Fibroblast of the aortic adventitia (primary cell): ENCODE measurements around the gene SPR. TPM values are rescaled to one million over a fixed set of nuclear protein-coding genes. Genes with fewer than 3 reads are reported as not detected.

Source experiments
- DNase-seq: peaks from one replicate; pipeline ENCODE4 v3.0.0-alpha.2; 2010; ENCODE audit warnings: low read depth
- H3K4me3 ChIP-seq: 2 replicates; pipeline ENCODE4 v1.5.1; 2011; ENCODE audit warnings: low read depth, mild to moderate bottlenecking, control low read depth, low read length, moderate library complexity
- CTCF ChIP-seq: IDR thresholded peaks from 2 replicates; pipeline ENCODE4 v1.5.1; 2011; ENCODE audit warnings: mild to moderate bottlenecking, low read length, control low read depth, inconsistent platforms; ENCODE audit not compliant: insufficient read depth
- total RNA-seq: library from RNA; depleted of rRNA; stranded (reverse); fragments of >200 nt; gene quantifications from 2 replicates; pipeline ENCODE4 v1.2.3, GENCODE V29; 2012; ENCODE audit warnings: low replicate concordance

SPR gene
- total RNA-seq, 1 donor, result 14.3 TPM

GRCh38 chr2:72915320-72915906 lies 28.2 kb downstream of the SPR start:
- H3K4me3 ChIP-seq, result no peak overlapping the region
- DNase-seq, result no peak
- TF ChIP-seq CTCF, result no peak

GRCh38 chr2:72915907-72916742 lies 28.9 kb downstream of the SPR start:
- no peak for DNase-seq
- H3K4me3 ChIP-seq, result no peak overlapping the region
- no peak for TF ChIP-seq CTCF

DNA sequence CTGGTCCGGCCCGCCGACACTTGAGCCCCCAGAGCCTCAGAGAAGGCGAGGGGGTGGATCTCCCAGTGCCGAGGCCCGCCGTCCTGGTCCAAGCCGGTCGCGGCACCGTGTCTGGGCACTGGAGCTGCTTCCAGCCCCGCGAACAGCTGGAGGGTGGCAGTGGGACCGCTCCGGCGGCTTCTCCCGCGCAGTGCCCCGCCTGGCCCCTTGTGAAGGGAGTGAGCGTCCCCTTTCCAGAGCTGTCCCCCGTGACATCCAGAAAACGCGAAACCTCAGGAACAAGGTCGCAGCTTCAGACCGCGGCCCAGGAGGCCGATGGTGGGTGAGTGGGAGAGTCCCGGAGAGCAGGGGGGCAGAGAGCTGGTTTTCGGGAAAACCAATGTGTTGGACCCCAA lies 29.5 kb downstream of the SPR start:
- DNase-seq, result no peak
- TF ChIP-seq CTCF, result no peak
- H3K4me3 ChIP-seq, result no peak overlapping the region

DNA sequence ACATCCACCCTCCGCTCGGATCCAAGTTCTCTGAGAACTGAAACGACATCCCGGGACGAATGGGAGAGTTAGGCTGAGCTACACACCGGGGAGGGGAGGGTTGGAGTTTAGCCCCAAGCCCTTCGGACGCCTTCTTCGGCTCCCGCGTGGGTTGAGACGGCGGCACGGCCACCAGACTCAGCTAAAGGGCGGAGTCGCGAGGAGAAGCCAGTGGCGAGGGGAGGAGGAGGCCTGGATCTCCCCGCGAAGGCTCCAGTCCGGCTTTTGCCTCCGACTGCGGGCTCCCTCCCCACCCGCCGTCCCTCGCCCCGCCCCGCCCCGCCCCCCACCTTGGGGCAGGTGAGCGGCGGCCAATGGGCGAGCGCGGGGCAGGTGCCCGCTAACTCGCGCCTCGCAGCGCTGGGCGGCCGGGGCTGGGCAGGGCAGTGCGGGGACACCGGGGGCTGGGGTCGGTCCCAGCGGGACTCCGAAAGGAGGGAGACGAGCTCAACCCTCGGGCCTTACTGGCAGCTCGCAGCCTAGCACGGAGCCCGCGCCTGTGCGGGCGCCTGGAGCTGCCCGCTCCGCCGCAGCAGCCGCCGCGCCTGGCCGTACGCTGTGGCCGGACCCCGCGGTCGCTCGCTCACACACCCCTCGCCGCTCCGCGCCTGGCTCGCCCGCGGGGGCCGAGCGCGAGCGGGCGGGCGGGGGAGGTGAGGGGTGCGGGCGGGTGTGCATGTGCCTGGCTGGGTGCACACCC lies 30.1 kb downstream of the SPR start, which contains the start of gene EMX1:
Gene EMX1, plus strand, starts transcription at position 382 of the 739 bp plus-strand sequence. Its CDS starts 334 bp downstream, at position 716.
- TF ChIP-seq CTCF, result no peak
- H3K4me3 ChIP-seq, result no peak within 1 kb of the TSS
- DNase-seq, result no peak

DNA sequence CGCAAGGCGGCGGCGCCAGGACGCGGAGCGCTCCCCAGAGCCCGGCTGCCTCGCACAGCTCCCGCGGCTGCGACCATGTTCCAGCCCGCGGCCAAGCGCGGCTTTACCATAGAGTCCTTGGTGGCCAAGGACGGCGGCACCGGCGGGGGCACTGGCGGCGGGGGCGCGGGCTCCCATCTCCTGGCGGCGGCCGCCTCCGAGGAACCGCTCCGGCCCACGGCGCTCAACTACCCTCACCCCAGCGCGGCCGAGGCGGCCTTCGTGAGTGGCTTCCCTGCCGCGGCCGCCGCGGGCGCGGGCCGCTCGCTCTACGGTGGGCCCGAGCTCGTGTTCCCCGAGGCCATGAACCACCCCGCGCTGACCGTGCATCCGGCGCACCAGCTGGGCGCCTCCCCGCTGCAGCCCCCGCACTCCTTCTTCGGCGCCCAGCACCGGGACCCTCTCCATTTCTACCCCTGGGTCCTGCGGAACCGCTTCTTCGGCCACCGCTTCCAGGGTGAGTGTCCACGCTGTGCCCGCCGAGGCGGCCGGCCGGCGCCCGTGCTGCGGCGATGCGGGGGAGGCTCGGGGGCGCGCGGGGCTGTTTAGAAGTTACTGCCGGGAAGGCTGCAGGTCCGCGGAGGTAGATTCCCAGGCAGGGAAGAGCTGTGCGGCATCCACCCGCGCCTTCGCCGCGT lies 30.8 kb downstream of the SPR start:
- no peak overlapping the region for H3K4me3 ChIP-seq
- DNase-seq, result no peak
- TF ChIP-seq CTCF, result no peak
